ENCODE results near the gene ACAA2. TPM values are rescaled to one million over a fixed set of nuclear protein-coding genes. Genes with fewer than 3 reads are reported as not detected.

ACAA2 gene
- total RNA-seq, 1 donor from 2014 or later, result 91.9 TPM

GRCh38 chr18:49733896-49734585, 79.3 kb downstream of the ACAA2 start:
- Mint-ChIP-seq H3K4me1 (peaks cover 31% of the 10 kb centered on the region), H3K9me3 (no peaks in the 10 kb centered on the region), H3K27me3 (ENCODE audit: insufficient read depth, low read depth) (peaks cover 6% of the 10 kb centered on the region), H3K27ac (no peak overlapping the region), H3K4me3 (no peak overlapping the region), H3K36me3 (no peaks in the 10 kb centered on the region)
- Histone ChIP-seq H3K36me3 (no peaks in the 10 kb centered on the region), H3K79me2 (ENCODE audit: low read depth) (no peaks in the 10 kb centered on the region), H4K20me1 (ENCODE audit: low read depth) (no peaks in the 10 kb centered on the region), H3K27ac (no peak overlapping the region), H2AFZ (replicated peaks) (no peak overlapping the region), H3K4me1 (peaks cover 3% of the 10 kb centered on the region), H3K4me3 (no peak overlapping the region), H3K27me3 (no peaks in the 10 kb centered on the region), H3K9ac (no peak overlapping the region), H3K4me2 (no peak overlapping the region), H3K9me3 (ENCODE audit: low read depth) (no peaks in the 10 kb centered on the region), H3F3A (ENCODE audit: low read depth) (no peaks in the 10 kb centered on the region)
- TF ChIP-seq EZH2phosphoT487 (IDR thresholded peaks at IDR 0.05) (no peak), EZH2 (IDR thresholded peaks at IDR 0.05) (no peak), CTCF (IDR thresholded peaks at IDR 0.05) (no peak)
- DNase-seq (ENCODE audit: low spot score), result no peak

- Histone ChIP-seq H3F3A (ENCODE audit: low read depth) (no peaks in the 10 kb centered on the region), H3K36me3 (no peaks in the 10 kb centered on the region), H3K27ac (no peak overlapping the region), H2AFZ (replicated peaks) (no peak overlapping the region), H3K4me2 (no peak overlapping the region), H4K20me1 (ENCODE audit: low read depth) (no peaks in the 10 kb centered on the region), H3K9me3 (ENCODE audit: low read depth) (no peaks in the 10 kb centered on the region), H3K79me2 (ENCODE audit: low read depth) (no peaks in the 10 kb centered on the region), H3K4me3 (no peak overlapping the region), H3K27me3 (no peaks in the 10 kb centered on the region), H3K9ac (no peak overlapping the region), H3K4me1 (peaks cover 3% of the 10 kb centered on the region)
- H3K27me3 Mint-ChIP-seq (ENCODE audit: insufficient read depth, low read depth), result peaks cover 6% of the 10 kb centered on the region
- no peak for TF ChIP-seq EZH2phosphoT487 (IDR thresholded peaks at IDR 0.05)
- TF ChIP-seq EZH2 (IDR thresholded peaks at IDR 0.05), result no peak
- no peak for TF ChIP-seq CTCF (IDR thresholded peaks at IDR 0.05)
- no peak for DNase-seq (ENCODE audit: low spot score)
- H3K27ac Mint-ChIP-seq, result no peak overlapping the region
- H3K4me1 Mint-ChIP-seq, result peaks cover 31% of the 10 kb centered on the region
- no peaks in the 10 kb centered on the region for H3K9me3 Mint-ChIP-seq
- H3K4me3 Mint-ChIP-seq, result no peak overlapping the region
- no peaks in the 10 kb centered on the region for H3K36me3 Mint-ChIP-seq
These were observed 80.0 kb downstream of the ACAA2 start for GRCh38 chr18:49733321-49733720.

Small RNA genes lying within 50 kb of the gene (small RNA-seq; reads per million reads assigned to genes)
- gene RF00283 (not detected), gene SCARNA17 (not detected)

Measured in neural progenitor cell (in vitro differentiated cells).